Amniotic stem cell (primary cell): ENCODE results near the gene FNIP1.
"Not testable (repeated sequence)": the region's sequence is repeated elsewhere in the genome, so short reads cannot be mapped to it uniquely, and the experiment has no call there.

Experiments
- DNase-seq: peaks from one replicate; lab custom pipeline; 2025; lab: John Stamatoyannopoulos, UW

Gene FNIP1

DNA sequence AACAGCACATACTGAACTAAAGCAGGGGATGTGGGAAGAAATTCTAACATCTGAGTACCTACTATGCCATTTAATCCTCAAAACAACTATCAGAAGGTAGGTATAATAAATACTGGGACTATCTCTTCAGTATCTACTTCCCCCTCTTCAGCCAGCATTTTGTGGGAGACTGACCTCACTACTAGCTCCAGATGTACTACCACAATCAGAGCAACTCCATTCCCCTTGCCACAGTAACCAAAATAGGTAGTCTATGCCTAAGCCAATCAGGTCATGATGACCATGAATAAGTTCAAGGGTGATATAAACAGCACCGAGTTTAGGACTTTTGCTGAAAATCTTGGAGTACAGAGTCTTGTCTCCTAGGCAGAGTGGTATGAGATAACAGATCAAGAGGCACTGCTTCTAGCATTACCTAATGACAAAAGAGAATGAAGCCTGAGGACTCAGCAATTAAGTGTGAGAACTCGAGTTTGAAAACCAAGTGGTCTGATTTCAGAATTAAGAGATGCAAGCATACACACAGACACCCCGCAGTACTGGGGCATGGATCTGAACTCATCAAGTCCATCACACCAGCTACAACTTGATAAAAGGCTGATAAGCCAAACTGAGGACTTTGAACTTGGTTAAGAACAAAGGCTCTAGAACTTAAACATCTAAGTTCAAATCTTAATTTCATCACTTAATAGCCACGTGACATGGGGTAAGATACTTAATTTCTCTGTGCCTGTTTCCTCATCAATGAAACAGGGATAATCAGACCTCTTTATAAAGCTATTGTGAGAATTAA is 9.7 kb downstream of the FNIP1 start:
- no peak for DNase-seq

DNA sequence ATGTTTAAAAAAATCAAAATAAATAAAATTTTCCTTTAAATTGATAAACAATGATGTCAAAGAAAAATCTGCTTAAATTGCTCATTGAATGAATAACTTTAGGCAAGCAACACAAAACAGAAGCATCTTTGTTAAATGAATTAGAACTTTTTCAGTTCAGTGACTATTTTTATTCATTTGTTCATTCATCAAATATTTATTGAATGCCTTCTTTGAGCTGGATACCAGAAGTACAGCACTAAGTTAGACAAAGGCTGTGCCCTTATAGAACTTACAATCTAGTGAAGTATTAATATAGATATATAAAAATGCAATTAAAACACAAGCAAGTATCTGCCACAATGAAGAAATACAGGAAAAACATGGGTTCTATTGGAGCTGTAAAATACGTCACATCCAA is 10.8 kb downstream of the FNIP1 start:
- no peak for DNase-seq

DNA sequence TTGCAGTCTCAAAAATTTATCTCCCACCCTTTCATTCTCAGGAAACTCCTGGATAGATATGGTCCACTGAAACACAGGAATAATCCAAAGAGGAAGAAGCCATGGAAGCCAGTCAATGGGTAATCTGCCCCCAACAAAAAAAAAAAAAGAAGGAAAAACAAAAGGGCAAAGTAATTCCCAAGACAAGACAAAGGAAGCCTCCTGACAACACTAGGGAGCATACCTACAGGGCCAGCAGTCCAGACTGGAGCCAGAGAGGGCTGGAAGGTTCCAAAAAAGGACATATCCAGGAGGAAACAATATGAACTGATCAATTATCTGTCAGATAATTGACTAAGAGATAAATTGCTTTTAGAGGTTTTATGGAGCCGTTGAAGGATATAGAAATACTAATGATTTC is 12.9 kb downstream of the FNIP1 start:
- DNase-seq: no peak

DNA sequence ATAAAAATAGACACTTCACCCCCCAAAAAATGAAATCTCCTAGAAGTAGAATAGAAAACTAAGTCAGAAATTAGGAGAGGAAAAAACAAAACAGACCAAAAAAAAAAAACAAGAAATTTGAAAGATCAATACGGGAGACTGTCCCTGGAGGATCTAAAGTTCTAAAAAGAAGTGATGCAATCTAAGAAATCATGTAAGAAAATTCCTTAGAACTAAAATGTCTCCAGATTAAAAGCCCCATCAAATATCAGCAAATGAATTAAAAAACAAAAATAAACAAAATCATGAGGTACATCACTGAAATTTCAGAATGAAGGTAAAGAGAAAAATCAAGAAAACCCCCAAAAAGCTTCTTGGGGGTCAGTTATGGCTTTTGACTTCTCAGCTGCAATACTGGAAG is 13.5 kb downstream of the FNIP1 start:
- DNase-seq: no peak

DNA sequence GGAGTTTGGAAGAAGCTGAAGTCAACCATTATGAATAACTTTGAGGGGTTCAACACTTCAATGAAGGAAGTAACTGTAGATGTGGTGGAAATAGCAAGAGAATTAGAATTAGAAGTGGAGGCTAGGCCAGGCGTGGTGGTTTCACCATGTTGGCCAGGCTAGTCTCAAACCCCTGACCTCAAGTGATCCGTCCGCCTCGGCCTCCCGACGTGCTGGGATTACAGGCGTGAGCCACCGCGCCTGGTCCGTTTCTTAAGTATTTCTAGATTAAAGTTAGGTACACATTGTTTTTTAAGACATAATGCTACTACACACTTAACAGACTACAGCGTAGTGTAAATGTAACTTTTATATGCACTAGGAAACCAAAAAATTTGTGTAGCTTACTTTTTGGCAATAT is 14.1 kb downstream of the FNIP1 start:
- no peak for DNase-seq

DNA sequence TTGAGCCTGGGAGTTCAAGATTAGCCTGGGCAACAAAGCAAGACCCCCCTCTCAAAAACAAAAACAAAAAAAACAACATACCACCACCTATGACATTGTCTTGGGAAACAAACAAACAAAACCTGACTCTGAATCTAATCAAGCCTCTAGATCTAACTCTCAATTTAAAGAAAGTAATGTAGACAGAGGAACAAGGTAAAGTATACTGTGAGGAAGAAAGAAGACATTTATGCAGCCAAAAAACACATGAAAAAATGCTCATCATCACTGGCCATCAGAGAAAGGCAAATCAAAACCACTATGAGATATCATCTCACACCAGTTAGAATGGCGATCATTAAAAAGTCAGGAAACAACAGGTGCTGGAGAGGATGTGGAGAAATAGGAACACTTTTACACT is 18.7 kb downstream of the FNIP1 start:
- DNase-seq: not testable (repeated sequence)

DNA sequence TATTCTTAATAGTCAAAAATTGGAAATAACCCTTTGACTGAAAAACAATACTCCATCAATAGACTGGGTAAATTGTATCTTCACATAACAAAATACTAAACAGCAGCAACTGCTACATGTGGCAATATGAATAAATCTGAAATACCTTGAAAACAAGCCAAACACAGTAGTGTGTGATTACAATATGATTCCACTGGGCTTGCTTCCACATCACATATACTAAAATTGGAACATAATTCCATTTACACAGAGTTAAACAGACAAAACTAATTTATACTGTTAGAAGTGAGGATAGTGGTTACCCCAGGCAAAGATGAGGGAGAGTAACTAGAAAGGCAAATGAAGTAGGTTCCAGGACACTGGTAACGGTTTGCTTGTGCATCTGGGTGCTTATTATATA is 20.4 kb downstream of the FNIP1 start:
- DNase-seq: no peak

DNA sequence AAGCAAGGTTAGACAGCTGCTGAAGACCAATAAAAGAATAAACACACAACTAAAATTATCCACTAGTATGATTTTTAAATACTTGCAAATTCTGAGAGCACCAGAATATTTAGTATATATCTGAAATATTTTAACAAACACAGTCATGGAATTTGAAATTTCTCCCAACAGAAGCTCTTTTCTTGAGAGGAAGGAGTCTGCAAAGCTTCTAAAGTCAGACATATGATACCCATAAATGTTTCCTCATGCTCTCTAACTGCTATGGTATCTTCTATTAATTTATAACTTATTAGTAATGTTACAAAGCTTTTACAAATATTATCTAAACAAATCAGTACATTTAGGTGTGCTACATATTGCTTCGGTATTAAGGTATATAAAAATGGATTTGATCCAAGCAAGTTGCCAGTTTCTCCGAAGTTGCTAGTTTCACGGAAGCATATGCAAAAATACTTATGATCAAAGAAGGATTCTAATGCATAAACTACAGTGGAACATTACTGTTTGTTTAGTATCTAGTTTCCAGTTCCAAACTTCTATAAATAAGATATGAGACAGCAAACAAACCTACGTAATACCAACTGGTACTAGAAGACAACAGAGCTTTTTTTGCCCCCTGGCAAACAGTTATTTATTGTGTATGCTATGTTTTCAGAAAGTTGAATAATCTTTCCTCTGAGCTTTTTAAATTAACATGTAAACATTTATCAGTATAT is 22.0 kb downstream of the FNIP1 start:
- DNase-seq: no peak

DNA sequence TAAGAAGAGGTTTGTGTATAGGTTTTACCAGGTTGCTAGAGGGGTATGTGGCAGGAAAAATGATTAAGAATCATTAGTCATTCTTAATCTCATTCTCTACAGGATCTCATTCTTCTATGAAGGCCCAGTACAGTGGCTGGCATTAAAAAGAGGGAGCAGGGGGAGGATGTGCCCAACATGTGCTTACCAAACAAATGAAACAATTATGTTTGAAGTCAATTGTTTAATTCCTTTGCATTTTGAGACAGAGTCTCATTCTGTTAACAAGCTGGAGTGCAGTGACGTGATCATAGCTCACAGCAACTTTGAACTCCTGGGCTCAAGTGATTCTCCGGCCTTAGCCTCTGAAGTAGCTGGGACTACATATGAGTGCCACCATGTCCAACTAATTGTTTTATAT is 23.0 kb downstream of the FNIP1 start:
- no peak for DNase-seq

DNA sequence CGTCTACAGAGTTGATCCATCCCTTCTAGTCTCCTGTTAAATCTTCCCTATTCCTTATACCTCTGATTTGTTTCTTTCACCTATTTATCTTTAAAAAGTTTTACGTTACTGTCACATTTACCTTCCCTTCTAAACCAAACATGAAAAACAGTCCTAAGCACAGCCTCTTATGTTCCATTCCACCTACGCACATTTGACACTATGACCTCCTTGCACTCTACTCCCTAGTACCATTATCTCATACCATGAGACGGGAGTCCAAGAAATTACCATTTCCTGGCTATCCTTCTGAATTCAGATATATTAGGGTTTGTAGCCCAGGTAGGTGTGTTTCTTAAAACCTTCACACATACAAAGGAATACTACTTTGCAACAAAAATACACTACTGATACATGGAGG is 25.1 kb downstream of the FNIP1 start:
- DNase-seq: no peak

DNA sequence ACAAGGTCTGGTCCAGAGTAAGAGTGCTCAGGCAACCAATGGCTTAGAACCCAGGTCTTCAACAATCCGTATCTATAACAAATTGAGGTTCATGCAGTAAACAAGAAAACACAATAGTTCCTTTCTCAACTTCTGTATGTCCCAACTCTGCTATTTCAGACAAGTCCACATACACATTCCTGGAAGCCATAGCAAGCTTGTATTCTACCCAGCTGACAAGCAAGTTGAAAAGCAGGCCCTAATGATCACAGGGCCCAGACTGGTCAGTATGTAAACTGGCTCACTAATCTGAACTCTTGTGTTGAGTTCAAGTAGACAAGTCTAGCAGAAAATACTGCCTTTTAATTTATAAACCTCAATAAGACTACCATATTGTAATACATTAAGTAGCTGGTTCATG is 26.9 kb downstream of the FNIP1 start:
- DNase-seq: no peak

DNA sequence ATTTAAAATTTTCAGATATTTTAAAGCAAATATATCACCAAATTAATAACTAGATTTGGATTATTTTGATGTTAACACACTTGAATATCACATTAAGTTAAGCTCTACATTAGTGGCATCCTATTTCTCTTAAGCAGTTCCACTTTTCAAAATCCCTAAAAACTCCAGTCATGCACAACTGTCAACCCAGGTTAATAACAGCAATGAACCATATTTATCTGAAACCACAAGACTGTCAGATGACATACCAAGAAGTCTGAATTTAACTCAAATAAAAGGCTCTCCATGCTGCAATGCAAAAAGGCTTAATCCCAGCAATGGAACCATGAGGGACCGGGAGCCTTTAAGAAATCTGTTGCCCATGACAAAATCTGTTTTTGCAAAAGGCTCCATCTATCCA is 27.5 kb downstream of the FNIP1 start:
- no peak for DNase-seq

DNA sequence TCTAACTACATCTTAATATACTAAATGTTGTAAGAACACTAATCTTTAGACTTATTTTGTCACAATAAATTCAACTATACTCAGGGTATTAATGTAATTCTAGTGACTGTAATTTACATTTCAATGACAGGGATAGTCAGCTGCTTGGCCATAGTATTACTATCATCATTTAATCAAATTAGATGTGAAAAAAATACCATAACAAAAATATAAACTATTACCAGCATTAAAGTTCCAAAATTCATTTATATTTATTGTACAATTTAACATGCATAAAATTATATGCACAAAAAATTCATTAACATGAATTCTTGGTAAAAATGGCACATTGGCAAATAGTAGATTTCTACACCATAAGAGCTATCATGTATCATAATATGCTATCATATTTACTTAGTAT is 28.9 kb downstream of the FNIP1 start:
- DNase-seq: no peak

DNA sequence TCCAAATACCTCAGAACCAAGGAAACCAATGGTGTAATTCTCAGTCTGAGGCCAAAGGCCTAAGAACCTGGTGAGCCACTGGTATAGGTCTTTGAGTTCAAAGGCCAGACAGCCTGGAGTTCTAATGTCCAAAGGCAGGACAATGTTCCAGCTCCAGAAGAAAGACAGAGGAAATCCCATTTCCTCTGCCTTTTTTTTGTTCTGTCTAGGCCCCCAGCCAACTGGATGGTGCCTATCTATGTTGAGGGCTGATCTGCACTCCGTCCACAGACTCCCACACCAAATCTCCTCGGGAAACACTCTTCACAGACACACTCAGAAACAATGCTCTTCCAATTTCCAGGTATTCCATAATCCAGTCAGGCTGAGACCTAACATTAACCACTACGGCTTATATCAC is 30.1 kb downstream of the FNIP1 start:
- DNase-seq: no peak

DNA sequence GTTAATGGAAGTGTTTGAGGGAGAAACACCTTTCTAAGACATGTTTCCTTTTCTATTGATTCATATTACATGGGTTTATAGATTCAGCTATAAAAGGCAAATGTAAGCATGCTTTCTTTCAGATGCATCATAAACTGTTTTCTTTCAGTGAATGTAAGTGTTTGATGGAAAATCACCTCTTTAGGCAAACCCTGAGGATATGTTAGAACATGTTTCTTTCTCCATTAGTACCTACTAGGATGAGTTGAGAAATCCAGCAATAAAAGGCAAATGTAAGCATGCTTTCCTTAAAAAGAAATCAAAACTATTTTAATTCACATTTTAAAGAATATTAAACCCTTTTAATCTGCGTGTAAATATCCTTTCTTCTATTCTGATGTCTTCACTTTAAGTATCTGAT is 31.6 kb downstream of the FNIP1 start:
- no peak for DNase-seq

DNA sequence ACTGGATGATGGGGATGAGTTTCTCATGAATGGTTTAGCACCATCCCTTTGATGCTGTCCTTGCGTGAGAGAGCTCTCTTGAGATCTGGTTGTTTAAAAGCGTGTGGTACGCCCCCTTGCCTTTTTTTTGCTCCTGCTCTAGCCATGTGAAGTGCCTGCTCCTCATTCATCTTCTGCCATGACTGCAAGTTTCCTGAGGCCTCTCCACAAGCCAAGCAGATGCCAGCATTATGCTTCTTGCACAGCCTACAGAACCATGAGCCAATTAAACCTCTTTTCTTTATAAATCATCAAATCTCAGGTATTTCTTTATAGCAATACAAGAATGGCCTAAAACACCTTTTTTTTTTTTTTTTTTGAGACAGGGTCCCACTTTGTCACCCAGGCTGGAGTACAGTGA is 32.8 kb downstream of the FNIP1 start:
- no peak for DNase-seq

DNA sequence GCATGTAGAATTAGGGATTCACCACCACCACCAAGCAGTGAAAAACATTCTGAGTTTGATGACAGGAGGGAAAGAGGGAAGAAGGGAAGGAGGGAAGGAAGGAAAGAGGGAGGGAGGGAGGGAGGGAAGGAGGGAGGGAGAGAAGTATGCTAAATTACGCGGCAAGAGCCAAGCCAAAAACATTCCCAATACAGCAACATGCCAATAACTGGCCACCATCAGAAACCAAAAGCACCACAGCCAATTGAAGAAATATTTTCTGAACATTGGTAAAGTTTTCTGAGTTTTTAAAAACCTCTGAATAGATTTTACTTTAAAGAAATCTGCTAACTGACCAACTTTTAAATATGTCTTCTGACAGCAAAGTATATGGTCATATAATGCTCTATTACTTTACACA is 36.0 kb downstream of the FNIP1 start:
- no peak for DNase-seq

DNA sequence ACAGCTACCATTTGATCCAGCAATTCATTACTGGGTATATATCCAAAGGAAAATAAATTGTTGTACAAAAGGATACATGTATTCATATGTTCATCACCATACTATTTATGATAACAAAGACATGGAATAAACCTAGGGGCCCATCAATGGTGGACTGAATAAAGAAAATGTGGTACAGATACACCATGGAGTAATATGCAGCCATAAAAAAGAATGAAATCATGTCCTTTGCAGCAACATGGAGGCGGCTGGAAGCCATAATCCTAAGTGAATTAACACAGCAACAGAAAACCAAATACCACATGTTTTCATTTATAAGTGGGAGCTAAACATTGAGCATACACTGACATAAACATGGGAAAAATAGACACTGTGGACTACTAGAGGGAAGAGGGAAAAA is 37.1 kb downstream of the FNIP1 start:
- DNase-seq: no peak

DNA sequence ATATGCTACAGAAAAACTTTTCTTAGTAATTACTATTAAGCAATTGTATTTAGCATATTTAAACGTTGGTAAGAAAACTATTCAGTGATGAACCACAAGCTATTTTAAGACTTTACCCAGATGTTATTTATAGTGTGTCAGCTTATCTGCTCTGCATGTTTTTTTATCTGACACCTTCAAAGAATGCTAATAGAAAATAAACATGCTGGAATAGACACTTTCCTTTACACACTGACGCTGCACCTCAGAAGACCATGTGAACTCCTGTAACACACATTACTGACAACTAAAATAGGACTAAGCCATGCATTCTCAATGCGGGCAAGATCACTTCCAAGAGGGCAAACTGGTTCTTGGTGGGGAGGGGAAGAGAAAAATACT is 38.3 kb downstream of the FNIP1 start:
- no peak for DNase-seq

DNA sequence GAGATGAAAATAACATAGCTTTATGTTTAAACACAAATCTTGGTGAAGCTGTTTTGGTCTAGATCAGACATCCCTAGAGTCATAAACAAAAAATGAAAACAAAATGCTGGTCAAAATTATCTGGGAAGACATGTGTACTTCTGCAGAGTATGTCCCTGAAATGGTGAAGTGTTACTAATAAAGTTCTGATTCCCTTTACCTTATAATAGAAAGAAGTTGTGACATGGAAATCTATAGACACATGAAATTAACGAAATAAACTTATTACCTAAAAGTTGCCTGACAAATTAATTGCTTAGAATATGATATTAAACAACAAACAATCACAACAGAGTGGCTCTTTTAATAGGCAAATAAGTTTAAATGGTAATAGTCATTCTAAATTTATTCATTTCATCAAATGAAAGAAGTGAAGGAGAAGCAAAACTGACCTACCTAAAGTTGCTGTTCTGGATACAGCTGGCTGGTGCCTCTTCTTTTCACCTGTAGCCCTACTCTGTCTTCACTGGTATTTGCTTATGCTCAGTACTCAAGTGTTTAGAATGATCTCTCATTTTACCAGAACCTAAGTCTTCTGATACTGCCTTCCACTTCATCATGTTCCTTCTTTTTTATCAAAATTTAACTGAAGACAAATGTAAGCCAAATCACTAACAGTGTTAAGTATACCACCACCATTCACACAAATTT is 38.8 kb downstream of the FNIP1 start:
- DNase-seq: no peak

DNA sequence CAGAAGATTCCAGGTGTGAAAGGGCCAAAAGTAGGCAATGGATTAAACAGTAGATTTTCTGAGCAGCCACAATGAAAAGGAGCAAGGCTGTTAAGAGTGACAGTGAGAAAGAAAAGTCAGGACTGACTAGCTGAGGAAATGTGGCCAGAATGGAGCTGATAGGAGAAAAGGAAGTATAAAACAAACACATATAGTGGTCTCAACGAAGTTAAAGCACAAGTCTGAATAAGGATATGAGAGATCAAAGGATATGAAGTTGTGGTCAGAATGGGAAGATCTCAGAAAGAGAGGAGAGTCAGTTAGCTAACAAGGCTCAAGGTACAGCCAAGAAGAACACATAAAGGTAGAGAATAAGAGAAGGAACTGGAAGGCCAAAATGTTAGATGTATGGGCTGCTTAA is 39.9 kb downstream of the FNIP1 start:
- DNase-seq: no peak

DNA sequence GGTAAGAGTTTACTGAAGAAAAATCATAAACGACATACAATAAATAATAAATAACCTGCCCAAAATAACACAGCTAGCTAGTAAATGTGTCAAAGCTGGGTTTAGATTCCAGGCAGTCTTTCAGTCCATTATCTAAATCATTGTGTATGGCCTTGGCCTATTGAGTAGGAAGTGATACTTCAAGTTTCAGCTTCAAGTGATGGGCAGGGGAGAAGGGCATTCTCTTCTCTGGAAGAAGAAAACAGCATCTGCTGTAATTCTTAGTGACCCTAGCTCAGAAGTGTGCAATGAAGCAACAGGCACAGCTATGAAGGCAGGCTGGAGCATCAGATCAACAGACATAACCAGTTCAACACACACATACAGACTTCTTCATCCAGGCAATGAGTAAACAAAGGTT is 42.5 kb downstream of the FNIP1 start:
- DNase-seq: no peak

DNA sequence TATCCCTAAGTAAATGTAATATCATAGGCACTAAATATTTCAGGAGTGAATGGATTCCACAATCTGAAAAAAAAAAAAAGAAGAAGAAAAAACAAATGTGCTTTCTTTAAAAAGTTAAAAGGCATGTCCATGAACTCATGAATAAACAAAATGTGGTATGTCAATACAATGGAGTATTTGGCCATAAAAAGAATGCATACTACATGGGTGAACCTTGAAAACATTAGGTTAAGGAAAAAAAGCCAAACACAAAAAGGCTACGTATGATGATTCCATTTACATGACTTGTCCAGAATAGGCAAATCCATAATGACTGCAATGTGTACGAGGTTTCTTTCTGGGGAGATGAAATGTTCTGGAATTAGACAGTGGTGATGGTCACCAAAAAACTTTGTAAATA is 45.3 kb downstream of the FNIP1 start:
- DNase-seq: no peak
